Fibroblast of the aortic adventitia (primary cell): Measurements from ENCODE around the gene AFF3. TPM values are rescaled to one million over a fixed set of nuclear protein-coding genes. Genes with fewer than 3 reads are reported as not detected.

Source experiments
- DNase-seq: peaks from one replicate; pipeline ENCODE4 v3.0.0-alpha.2; 2010; ENCODE audit warnings: low read depth
- H3K4me3 ChIP-seq: 2 replicates; pipeline ENCODE4 v1.5.1; 2011; ENCODE audit warnings: low read depth, mild to moderate bottlenecking, control low read depth, low read length, moderate library complexity
- total RNA-seq: library from RNA; depleted of rRNA; stranded (reverse); fragments of >200 nt; gene quantifications from 2 replicates; pipeline ENCODE4 v1.2.3, GENCODE V29; 2012; ENCODE audit warnings: low replicate concordance
- TF ChIP-seq, protein P1 (sequence below): IDR thresholded peaks from 2 replicates; pipeline ENCODE4 v1.5.1; 2011; ENCODE audit warnings: mild to moderate bottlenecking, low read length, control low read depth, inconsistent platforms; ENCODE audit not compliant: insufficient read depth

AFF3 gene
- total RNA-seq, 1 donor, result 4.2 TPM

- TF ChIP-seq, protein P1, sequence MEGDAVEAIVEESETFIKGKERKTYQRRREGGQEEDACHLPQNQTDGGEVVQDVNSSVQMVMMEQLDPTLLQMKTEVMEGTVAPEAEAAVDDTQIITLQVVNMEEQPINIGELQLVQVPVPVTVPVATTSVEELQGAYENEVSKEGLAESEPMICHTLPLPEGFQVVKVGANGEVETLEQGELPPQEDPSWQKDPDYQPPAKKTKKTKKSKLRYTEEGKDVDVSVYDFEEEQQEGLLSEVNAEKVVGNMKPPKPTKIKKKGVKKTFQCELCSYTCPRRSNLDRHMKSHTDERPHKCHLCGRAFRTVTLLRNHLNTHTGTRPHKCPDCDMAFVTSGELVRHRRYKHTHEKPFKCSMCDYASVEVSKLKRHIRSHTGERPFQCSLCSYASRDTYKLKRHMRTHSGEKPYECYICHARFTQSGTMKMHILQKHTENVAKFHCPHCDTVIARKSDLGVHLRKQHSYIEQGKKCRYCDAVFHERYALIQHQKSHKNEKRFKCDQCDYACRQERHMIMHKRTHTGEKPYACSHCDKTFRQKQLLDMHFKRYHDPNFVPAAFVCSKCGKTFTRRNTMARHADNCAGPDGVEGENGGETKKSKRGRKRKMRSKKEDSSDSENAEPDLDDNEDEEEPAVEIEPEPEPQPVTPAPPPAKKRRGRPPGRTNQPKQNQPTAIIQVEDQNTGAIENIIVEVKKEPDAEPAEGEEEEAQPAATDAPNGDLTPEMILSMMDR, result no peak
- no peak for DNase-seq
Observed at GRCh38 chr2:100137866-100138570, 4.4 kb downstream of the AFF3 start.

GRCh38 chr2:100137318-100137717 lies 5.1 kb downstream of the AFF3 start:
- no peak overlapping the region for H3K4me3 ChIP-seq
- TF ChIP-seq, protein P1, result no peak
- DNase-seq, result no peak

More at GRCh38 chr2:100137866-100138570, 4.4 kb downstream of the AFF3 start:
- no peak overlapping the region for H3K4me3 ChIP-seq

GRCh38 chr2:100136310-100136709 lies 6.1 kb downstream of the AFF3 start:
- no peak for DNase-seq
- no peak overlapping the region for H3K4me3 ChIP-seq
- TF ChIP-seq, protein P1, result no peak

DNA sequence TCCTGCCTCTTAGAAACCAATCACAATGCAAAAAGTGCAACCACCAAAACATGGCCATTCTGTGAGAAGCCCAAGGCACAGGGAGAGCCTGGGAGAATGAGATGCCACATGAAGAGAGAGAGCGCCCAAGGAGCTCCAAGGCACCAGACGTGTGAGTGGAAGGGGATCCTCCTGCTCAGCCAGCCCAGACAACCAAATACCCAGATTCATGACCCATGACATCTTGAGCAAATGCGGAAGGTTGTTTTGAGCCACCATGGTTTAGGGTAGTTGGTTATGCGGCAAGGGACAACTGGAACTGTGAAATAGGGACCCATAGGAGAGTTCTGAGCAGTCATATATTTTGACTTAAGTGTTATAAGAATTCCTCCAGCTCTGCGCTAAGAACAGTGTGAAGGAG lies 7.0 kb downstream of the AFF3 start:
- no peak for DNase-seq
- TF ChIP-seq, protein P1, result no peak
- H3K4me3 ChIP-seq, result no peak overlapping the region

- H3K4me3 ChIP-seq, result no peak overlapping the region
- TF ChIP-seq, protein P1, result no peak
- no peak for DNase-seq
Observed at GRCh38 chr2:100130595-100131391, 11.6 kb downstream of the AFF3 start.

GRCh38 chr2:100126897-100127401 lies 15.4 kb downstream of the AFF3 start:
- H3K4me3 ChIP-seq, result no peak overlapping the region
- TF ChIP-seq, protein P1, result no peak
- no peak for DNase-seq
